Activated CD4-positive, alpha-beta memory T cell treated with anti-CD3 and anti-CD28 coated beads for 36 hours (primary cell): ENCODE data around the gene CELF4. TPM values are rescaled to one million over a fixed set of nuclear protein-coding genes. Genes with fewer than 3 reads are reported as not detected.

Experiments used
- CTCF ChIA-PET: fragments of 350-600 bp; sonication (Branson Sonifier 250); formaldehyde crosslinking; loops from one replicate; lab custom pipeline; 2021; ENCODE audit warnings: antibody characterized with exemption, inconsistent platforms; lab: Charles Lee
- POLR2A ChIA-PET: fragments of 350-600 bp; sonication (Branson Sonifier 250); formaldehyde crosslinking; loops from one replicate; lab custom pipeline; 2021; ENCODE audit warnings: antibody characterized with exemption; lab: Charles Lee
- DNase-seq: peaks from one replicate; pipeline ENCODE4 v3.0.0-alpha.2; 2020
- H3K27ac Mint-ChIP-seq: one replicate; pipeline ENCODE4 v1.8.0; 2021; ENCODE audit warnings: mixed read lengths
- H3K27me3 Mint-ChIP-seq: one replicate; pipeline ENCODE4 v1.8.0; 2021; ENCODE audit warnings: mixed read lengths
- H3K36me3 Mint-ChIP-seq: one replicate; pipeline ENCODE4 v1.8.0; 2021; ENCODE audit warnings: mixed read lengths
- H3K4me1 Mint-ChIP-seq: one replicate; pipeline ENCODE4 v1.8.0; 2021; ENCODE audit warnings: low read depth, mixed read lengths
- H3K4me3 Mint-ChIP-seq: one replicate; pipeline ENCODE4 v1.8.0; 2021; ENCODE audit warnings: mild to moderate bottlenecking, mixed read lengths
- H3K9me3 Mint-ChIP-seq: one replicate; pipeline ENCODE4 v1.8.0; 2021; ENCODE audit warnings: mixed read lengths
- intact Hi-C: fragments of 100-400 bp; cut with micrococcal nuclease; formaldehyde crosslinking; loops from one replicate; pipeline ENCODE4 v1.15.1; 2023
- total RNA-seq, 2 experiments: library from RNA; stranded (reverse); gene quantifications; one replicate each; pipeline ENCODE4 v1.2.3, GENCODE V29; 2021

Gene CELF4
- total RNA-seq, 2 experiments from 2014 or later: not detected

DNA sequence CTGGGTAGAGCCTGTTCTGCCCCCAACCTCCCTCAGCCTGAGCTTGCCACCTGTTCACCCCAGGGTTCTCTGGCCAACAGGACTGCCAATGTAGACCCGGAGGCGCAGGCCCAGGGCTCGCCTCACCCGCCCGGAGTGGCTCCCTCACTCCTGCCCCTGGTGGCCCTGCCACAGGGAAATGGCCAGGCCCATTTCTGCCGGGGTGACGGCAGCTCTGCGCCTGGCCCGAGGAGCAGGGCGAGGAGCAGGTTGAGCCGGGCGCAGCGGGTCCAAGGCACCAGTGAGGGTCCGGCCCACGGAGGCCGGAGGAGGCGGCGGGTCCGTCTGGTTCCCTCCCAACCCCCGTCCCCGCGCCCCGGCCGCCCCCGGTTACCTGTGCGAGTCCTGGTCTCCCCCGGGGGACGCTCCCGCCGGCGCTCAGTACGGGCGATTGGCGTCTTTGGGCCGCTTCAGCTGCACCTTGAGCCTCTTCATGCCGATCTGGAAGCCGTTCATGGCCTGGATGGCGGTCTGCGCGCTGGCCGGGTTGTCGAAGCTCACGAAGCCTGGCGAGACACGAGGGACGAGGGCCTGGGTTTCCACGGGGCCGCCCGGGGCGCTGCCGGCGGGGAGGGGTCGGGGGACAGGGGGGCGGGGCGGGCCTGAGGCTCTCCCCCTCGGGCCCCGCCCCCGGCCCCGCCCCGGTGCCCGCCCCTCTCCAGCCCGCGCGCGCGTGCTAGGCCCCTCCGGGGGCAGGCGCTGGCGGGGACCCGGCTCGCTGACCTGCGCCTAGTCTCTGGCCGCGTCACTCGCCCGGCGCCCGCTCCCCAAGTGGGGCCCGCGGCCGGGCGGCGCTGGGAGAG lies 312.0 kb downstream of the CELF4 start:
- H3K27me3 Mint-ChIP-seq: peaks cover 59% of the 10 kb centered on the region
- H3K36me3 Mint-ChIP-seq: no peaks in the 10 kb centered on the region

GRCh38 chr18:37252854-37253393 lies 312.7 kb downstream of the CELF4 start:
- ChIA-PET CTCF (no interaction called here), POLR2A (no interaction called here)
- Mint-ChIP-seq H3K27ac (no peak overlapping the region), H3K27me3 (peaks cover 54% of the 10 kb centered on the region), H3K36me3 (no peaks in the 10 kb centered on the region), H3K4me1 (peaks cover 4% of the 10 kb centered on the region), H3K9me3 (no peaks in the 10 kb centered on the region), H3K4me3 (no peak overlapping the region)
- no peak for DNase-seq
- intact Hi-C loops: no loop called here

More for the DNA sequence above, 312.0 kb downstream of the CELF4 start:
- ChIA-PET POLR2A (no interaction called here), CTCF (no interaction called here)
- Mint-ChIP-seq H3K4me3 (no peak overlapping the region), H3K27ac (no peak overlapping the region), H3K4me1 (peaks cover 4% of the 10 kb centered on the region), H3K9me3 (no peaks in the 10 kb centered on the region)
- intact Hi-C loops: no loop called here
- DNase-seq: no peak

GRCh38 chr18:37252342-37252741 lies 313.3 kb downstream of the CELF4 start:
- peaks cover 51% of the 10 kb centered on the region for H3K27me3 Mint-ChIP-seq
- H3K4me3 Mint-ChIP-seq: no peak overlapping the region
- no peaks in the 10 kb centered on the region for H3K9me3 Mint-ChIP-seq
- no peaks in the 10 kb centered on the region for H3K36me3 Mint-ChIP-seq
- intact Hi-C loops: no loop called here
- POLR2A ChIA-PET: no interaction called here
- peaks cover 4% of the 10 kb centered on the region for H3K4me1 Mint-ChIP-seq
- CTCF ChIA-PET: no interaction called here
- DNase-seq: no peak
- H3K27ac Mint-ChIP-seq: no peak overlapping the region

GRCh38 chr18:37251679-37252078 lies 313.9 kb downstream of the CELF4 start:
- Mint-ChIP-seq H3K27me3 (peaks cover 53% of the 10 kb centered on the region), H3K4me1 (peaks cover 4% of the 10 kb centered on the region), H3K4me3 (no peak overlapping the region), H3K9me3 (no peaks in the 10 kb centered on the region), H3K27ac (no peak overlapping the region), H3K36me3 (no peaks in the 10 kb centered on the region)
- DNase-seq: no peak
- intact Hi-C loops: no loop called here
- ChIA-PET POLR2A (no interaction called here), CTCF (no interaction called here)

DNA sequence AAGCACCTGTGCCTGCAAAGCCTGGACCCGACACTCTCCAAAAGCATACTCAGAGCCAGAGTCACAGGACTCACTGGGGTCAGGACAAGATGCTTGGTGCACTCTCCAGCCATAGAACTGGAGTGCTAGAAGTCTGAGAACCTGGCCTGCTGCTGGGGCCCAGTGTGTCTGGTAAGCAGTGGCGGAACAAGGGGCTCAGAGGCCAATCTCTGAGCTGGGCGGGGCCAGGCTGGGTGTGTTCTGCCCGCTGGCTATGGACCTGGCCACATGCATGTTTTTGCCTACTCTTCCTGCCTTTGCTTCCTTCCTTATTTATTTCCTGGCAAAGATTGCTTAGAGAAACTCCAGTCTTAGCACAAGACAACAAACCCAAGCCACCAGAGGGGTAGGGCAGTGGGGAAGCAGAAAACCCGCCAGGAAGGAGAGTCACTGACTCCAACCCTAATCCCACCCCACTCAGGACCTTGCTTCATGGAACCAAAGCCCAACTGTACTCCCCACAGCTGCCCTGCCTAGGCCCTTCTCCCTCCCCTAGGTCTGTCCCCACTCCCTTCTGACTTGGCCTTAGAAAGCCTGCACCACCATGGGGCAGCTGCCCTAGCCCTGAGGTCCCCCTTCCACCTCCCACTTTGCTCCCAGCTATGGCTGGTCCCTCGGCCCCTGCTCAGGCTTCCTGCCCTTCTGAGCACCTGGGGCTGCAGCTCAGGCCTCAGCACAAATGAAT lies 315.5 kb downstream of the CELF4 start:
- POLR2A ChIA-PET: no interaction called here
- Mint-ChIP-seq H3K4me1 (peaks cover 4% of the 10 kb centered on the region), H3K9me3 (no peaks in the 10 kb centered on the region), H3K36me3 (no peaks in the 10 kb centered on the region), H3K27ac (no peak overlapping the region), H3K27me3 (peaks cover 49% of the 10 kb centered on the region), H3K4me3 (no peak overlapping the region)
- DNase-seq: no peak
- intact Hi-C loops: no loop called here
- CTCF ChIA-PET: no interaction called here

DNA sequence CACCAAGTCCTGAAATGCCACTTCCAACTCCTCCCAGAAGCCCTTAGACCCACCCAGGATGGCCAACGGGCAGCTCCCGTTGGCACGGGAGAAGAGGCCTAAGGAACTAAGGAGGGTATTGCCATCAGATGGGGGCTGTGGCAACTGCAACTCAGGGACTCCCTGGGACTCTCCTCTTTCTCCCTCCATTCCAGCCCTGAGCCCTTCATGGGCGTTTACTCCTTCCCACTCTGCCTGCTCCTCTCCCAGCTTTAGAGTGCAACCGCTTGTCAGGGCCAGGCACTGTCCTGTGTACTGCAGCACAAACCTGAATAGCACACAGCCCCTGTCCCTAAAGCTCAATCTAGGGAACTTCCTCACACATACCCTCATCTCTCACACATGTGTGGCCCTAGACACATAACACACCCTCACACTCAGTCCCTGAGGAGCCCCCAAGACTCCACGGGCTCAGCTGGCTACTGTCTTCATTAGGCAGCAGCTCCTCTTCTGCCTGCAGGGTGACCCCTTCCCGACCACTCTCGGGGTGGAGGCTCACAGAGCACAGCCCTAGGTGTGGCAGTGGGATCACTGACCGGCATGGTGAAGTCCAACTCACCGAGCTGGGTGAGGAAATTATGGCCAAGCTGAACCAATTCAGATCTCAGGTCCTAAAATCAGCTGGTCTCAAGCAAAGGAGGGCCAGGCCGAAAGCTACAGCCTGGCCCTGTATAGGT lies 316.3 kb downstream of the CELF4 start:
- H3K27me3 Mint-ChIP-seq: peaks cover 48% of the 10 kb centered on the region
- DNase-seq: no peak
- ChIA-PET CTCF (no interaction called here), POLR2A (no interaction called here)
- no peak overlapping the region for H3K27ac Mint-ChIP-seq
- no peaks in the 10 kb centered on the region for H3K4me1 Mint-ChIP-seq
- no peaks in the 10 kb centered on the region for H3K9me3 Mint-ChIP-seq
- no peaks in the 10 kb centered on the region for H3K36me3 Mint-ChIP-seq
- no peak overlapping the region for H3K4me3 Mint-ChIP-seq
- intact Hi-C loops: no loop called here

- Mint-ChIP-seq H3K36me3 (no peaks in the 10 kb centered on the region), H3K27me3 (peaks cover 52% of the 10 kb centered on the region), H3K27ac (no peak overlapping the region), H3K4me3 (no peak overlapping the region), H3K9me3 (no peaks in the 10 kb centered on the region), H3K4me1 (peaks cover 2% of the 10 kb centered on the region)
- no peak for DNase-seq
- ChIA-PET POLR2A (no interaction called here), CTCF (no interaction called here)
- intact Hi-C loops: no loop called here
Measured at GRCh38 chr18:37248281-37248680, 317.3 kb downstream of the CELF4 start.

DNA sequence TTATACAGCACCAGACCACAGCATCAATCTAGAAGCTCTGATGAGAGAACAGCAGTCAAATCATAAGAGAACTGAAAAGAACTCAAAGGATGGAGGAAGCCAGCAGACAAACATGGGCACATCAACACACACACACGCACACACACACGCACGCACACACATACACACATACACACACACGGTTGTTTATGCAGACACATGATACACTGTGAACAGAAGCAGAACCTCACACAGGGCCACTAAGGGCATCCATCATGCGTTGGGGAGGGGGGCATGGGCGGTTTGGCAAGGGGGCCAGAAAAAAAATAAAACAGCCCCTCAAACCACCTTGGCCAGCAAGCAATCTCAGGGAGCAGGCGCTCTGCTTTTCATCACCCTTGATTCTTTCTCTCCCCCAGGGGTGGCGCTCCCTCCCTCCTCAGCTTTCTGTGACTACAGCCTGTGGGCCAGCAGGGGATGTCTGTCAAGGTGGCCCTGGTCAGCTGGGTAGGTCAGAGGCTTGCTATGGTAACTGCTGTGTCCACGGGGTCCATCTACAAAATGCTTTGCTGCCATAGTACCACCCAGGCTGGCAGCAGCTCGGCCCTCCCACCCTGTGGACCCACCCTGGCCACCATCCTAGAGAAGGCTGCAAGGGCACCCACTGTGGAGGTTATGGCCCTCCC lies 318.0 kb downstream of the CELF4 start:
- CTCF ChIA-PET: no interaction called here
- no peaks in the 10 kb centered on the region for H3K36me3 Mint-ChIP-seq
- H3K4me3 Mint-ChIP-seq: no peak overlapping the region
- peaks cover 48% of the 10 kb centered on the region for H3K27me3 Mint-ChIP-seq
- no peaks in the 10 kb centered on the region for H3K9me3 Mint-ChIP-seq
- peaks cover 2% of the 10 kb centered on the region for H3K4me1 Mint-ChIP-seq
- no peak overlapping the region for H3K27ac Mint-ChIP-seq
- intact Hi-C loops: no loop called here
- no peak for DNase-seq
- POLR2A ChIA-PET: no interaction called here

- Mint-ChIP-seq H3K9me3 (no peaks in the 10 kb centered on the region), H3K4me1 (peaks cover 2% of the 10 kb centered on the region), H3K4me3 (no peak overlapping the region), H3K36me3 (no peaks in the 10 kb centered on the region), H3K27me3 (peaks cover 42% of the 10 kb centered on the region), H3K27ac (no peak overlapping the region)
- DNase-seq: no peak
- intact Hi-C loops: no loop called here
- ChIA-PET CTCF (no interaction called here), POLR2A (no interaction called here)
Measured at GRCh38 chr18:37246779-37247340, 318.7 kb downstream of the CELF4 start.

GRCh38 chr18:37244618-37245017 lies 321.0 kb downstream of the CELF4 start:
- H3K9me3 Mint-ChIP-seq: no peaks in the 10 kb centered on the region
- H3K4me1 Mint-ChIP-seq: peaks cover 2% of the 10 kb centered on the region
- ChIA-PET CTCF (no interaction called here), POLR2A (no interaction called here)
- DNase-seq: no peak
- no peak overlapping the region for H3K4me3 Mint-ChIP-seq
- no peak overlapping the region for H3K27ac Mint-ChIP-seq
- no peaks in the 10 kb centered on the region for H3K36me3 Mint-ChIP-seq
- H3K27me3 Mint-ChIP-seq: peaks cover 31% of the 10 kb centered on the region
- intact Hi-C loops: no loop called here

DNA sequence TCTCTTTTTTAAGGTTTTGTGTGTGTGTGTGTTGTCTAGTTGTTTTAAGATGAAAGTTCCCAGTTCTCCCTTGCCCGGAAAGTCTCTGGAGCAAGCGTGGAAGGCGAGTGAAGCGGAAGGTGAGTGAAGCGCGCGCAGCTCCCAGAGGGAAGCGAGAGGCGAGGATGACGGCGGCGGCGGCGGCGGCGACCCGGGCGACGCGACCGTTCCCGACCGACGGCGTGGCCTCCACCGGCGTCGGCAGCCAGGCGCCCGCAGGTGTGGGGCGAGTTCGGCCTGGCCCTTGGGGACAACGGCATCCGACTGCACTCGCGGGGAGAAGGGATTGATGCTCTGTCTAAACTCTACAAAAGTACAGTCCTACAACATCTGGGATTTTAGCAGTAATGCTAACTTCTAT lies 321.9 kb downstream of the CELF4 start:
- intact Hi-C loops: no loop called here
- ChIA-PET CTCF (no interaction called here), POLR2A (no interaction called here)
- Mint-ChIP-seq H3K27me3 (peaks cover 29% of the 10 kb centered on the region), H3K27ac (no peak overlapping the region), H3K9me3 (no peaks in the 10 kb centered on the region), H3K36me3 (no peaks in the 10 kb centered on the region), H3K4me3 (no peak overlapping the region), H3K4me1 (peaks cover 2% of the 10 kb centered on the region)
- DNase-seq: no peak
